ENCODE results near the gene ALDH1A2.

The ALDH1A2 gene

GRCh38 chr15:57941816-57942215 is 123.7 kb downstream of the ALDH1A2 start:
- DNase-seq, result no peak

- no peak for DNase-seq
These were observed 133.2 kb downstream of the ALDH1A2 start for GRCh38 chr15:57932348-57932747.

GRCh38 chr15:57931570-57931969 is 133.9 kb downstream of the ALDH1A2 start:
- no peak for DNase-seq

DNA sequence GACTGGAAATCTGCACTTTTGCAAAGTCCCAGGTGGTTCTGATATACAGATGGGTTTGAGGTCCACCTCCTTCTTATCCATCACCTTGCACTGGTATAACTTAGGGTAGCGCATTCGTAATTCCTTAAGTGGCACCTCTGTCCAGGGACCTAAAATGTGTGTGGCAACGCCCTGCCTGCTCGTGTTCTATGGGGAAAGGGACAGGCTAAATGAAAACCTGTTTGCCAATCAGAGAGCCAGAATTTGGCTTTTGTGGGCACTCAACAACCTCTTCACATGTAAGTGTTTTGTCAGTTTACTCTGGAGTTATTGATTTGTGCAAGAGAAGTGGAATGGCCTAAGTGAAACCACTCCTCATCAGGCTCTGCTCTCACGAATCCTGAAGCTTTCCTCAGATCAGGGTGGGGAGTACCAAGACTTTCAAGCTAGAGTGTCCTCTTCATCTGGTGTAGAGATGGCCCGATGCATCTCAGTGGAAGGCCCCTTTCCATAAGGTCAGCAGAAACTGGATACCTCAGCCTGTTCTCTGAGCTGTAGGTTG is 138.3 kb downstream of the ALDH1A2 start:
- DNase-seq, result peak; percentile 16

DNA sequence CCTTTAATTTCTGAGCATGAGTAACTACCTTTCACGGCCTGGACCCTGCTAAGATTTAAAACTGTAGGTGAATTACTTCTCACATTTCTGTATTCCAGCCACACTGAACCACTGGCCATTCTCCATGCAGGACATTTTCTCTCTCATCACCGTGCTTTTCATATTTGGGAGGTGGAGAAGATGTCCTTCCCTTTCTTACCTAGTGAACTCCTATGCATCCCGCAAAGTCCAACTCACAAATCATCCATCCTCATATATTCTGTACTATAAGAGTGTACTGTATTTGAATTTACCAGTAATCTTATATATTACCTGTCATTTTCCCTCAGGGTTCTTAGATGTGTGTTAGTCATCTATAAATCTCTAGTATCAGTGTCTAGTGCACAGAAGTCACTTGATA is 139.9 kb downstream of the ALDH1A2 start:
- no peak for DNase-seq

DNA sequence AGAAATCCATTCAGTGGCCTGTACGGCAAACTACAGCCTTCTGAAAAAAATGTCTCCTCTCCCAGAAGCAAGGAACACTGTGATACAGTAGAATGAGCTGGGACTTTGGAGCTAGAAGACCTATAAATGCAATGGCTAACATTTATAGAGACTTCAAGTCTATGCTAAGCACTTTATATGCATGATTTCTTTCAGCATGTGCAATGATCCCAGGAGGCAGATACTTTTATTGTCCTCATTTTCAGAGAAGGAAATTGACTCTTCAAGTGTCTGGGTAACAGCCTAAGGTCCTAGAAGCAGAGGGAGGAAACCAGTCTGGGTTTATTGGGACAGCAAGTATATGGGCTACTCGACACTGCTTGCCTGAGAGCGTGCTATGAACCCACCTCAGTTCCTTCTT is 140.9 kb downstream of the ALDH1A2 start:
- no peak for DNase-seq

- DNase-seq, result no peak
These were observed 141.8 kb downstream of the ALDH1A2 start for GRCh38 chr15:57923750-57924149.

DNA sequence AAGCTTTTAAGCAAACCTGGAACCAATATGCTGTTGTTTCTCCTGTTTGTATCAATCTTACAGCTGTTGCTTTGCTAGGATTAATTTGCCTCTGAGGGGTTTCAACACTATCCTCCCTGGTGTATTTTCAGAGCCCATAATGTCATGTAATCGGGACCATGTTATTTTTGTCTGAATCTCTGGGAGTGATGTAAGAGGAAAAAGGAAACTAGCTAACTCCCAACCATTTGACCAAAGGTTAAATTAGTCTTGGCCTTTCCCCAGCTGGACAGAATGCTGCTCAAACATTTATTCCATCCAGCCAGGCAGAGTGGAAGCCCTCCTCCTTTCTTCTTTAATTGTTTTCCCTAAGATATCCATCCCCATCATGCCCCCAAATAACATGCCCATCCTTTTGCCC is 142.2 kb downstream of the ALDH1A2 start:
- DNase-seq, result no peak

- DNase-seq, result no peak
These were observed 142.7 kb downstream of the ALDH1A2 start for GRCh38 chr15:57922776-57923175.

DNA sequence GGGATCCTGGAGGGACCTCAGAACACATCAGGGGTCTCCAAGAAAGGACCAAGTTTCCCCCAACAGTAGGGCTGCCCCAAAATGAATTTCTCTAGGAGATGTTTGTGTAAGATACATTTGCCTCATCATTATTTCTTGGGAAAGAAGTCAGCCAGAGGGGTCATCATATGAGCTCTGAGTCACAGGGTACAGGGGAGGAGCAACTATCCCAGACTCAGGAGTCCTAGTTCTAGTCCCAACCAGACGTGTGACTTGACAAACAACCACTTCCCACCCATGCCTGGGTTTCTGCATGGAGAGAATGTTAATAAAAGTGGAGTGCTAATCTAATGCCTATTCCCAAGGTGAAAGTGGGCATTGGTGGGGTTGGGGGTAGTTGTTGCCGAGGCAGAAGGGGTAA is 144.1 kb downstream of the ALDH1A2 start:
- DNase-seq, result no peak

DNA sequence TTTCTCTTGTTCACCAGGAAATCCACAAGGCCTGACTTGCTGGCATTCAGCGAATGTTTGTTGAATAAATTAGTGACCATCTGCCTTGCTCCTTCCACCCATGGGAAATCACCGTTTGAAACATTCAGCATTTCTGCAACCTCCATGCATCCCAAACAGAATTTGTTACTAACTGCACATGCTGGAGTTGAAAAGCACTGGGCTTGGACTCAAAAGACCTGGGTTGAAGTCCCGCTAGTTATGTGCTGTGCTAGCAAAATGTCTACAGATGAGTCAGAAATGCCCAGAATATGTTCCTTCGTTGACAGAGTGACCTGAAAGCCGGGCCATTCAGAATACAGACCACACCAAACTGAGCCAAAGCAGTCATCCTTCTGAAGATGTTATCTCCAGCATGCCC is 144.6 kb downstream of the ALDH1A2 start:
- no peak for DNase-seq

- DNase-seq, result no peak
These were observed 145.8 kb downstream of the ALDH1A2 start for GRCh38 chr15:57919754-57920153.

DNA sequence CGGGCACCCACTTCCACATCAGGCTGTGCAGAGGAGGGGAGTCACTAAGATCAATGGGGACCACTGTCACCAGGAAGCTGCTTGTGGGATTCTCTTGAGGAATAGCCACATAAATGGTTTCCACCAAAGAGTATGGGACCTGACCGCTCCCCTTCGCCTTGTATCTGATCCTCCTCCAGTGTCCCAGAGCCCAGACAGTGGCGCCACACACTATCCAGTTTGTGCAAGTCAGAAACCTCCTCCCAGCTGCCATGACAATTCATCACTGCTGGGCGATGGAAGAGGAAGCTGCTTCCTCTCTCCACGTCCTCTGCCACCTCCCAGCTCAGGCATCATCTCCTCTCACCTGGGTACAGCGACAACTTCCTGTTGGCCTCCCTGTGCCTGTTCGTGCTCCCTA is 147.5 kb downstream of the ALDH1A2 start:
- DNase-seq, result no peak

DNA sequence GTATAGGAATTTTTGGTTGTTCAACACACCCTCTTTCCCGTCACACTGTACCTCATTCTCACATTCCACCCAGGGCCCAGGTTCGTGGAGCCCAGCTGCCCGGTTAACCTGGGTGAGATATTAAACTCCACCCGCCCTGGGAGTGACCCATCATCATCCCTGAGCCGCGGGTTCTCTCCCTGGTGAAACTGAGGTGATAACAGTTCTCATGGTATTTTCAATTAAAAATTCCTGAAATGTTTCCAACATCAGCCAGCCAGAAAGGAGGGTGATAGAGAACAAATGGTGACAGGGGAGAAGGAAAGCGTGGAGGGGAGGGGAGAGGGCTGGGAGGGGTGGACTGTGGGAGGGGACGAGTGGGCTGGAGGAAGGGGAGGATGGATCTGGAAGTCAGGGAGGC is 148.8 kb downstream of the ALDH1A2 start:
- no peak for DNase-seq

DNA sequence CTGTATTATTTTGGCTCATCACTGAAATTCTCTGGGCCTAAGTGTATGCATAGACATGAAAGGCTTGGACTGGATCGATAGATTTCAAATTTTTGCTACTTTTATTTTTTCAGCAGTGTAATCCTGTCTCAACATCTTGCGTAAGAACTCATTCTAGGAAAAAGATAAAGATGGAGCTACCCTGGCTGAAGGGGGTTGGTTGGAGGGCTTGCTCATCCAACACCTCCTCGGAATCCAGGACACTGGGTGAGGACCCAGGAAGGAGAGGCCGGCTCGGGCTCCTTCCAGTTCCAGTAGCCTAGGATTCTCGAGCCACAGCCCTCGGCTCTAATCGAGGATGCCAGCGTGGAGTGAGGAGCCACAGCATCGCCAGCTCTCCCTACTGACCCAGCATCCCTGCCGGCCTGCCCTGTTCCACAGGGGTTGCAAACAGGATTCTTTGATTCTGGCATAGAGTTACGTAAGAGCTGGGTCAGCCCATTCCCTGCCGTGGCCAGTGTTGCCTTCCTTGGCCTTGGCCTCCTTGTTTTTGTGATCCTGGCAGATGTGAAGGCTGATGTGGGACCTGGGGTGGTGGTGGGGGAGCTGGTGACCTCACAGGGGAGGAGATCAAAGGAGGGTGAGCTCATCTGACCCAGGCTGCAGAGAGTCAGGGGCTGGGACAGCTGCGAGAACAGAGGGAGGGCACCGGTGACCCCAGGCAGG is 149.5 kb downstream of the ALDH1A2 start:
- DNase-seq, result no peak

GRCh38 chr15:57914350-57915055 is 151.0 kb downstream of the ALDH1A2 start:
- no peak for DNase-seq

- no peak for DNase-seq
These were observed 154.3 kb downstream of the ALDH1A2 start for GRCh38 chr15:57911247-57911646.

DNA sequence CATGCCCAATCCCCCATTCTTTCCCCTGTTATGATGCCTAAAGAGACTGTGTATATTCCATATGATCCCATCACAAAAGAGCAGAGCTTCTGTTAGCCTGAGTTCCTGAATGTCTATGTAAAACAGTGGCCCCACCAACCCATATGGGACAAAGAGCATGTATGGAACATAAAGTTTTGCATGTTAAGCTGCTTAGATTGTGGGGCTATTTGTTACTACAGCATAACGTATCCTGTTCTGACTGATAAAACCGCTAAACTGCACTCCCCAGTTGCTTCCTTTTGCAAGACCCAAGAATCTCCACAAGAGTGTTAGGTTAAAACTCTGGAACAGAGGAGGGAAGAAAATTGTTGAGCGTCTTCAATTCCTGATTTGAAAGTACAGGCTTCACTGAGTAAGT is 154.8 kb downstream of the ALDH1A2 start:
- no peak for DNase-seq

- DNase-seq, result no peak
These were observed 156.1 kb downstream of the ALDH1A2 start for GRCh38 chr15:57909388-57909787.

GRCh38 chr15:57903626-57904025 is 161.9 kb downstream of the ALDH1A2 start:
- no peak for DNase-seq
